Spinal cord (tissue), 10 donors: Measurements from ENCODE around the gene ATP9B. TPM values are rescaled to one million over a fixed set of nuclear protein-coding genes. Genes with fewer than 3 reads are reported as not detected.

Experiments
- DNase-seq, 6 donors: peaks; one replicate each; pipeline versions ENCODE4 v3.0.0 to v3.0.0-alpha.2; 2013 to 2015; ENCODE audit warnings: low spot score in 6 of 6, low read depth in 4 of 6
- H3K27ac ChIP-seq: one replicate; pipeline ENCODE4 v1.5.1; 2013; ENCODE audit warnings: low read depth, low read length, control low read depth
- H3K27me3 ChIP-seq: one replicate; pipeline ENCODE4 v1.6.1; 2013; ENCODE audit warnings: low read length; ENCODE audit not compliant: control insufficient read depth, insufficient read depth
- H3K36me3 ChIP-seq: one replicate; pipeline ENCODE4 v1.6.1; 2013; ENCODE audit warnings: low read length; ENCODE audit not compliant: control insufficient read depth, insufficient read depth
- H3K4me1 ChIP-seq: one replicate; pipeline ENCODE4 v1.6.1; 2013; ENCODE audit warnings: low read length; ENCODE audit not compliant: control insufficient read depth, insufficient read depth
- H3K4me3 ChIP-seq: one replicate; pipeline ENCODE4 v1.5.1; 2013; ENCODE audit warnings: low read depth, low read length, control low read depth
- H3K9me3 ChIP-seq: one replicate; pipeline ENCODE4 v1.6.1; 2013; ENCODE audit warnings: low read length; ENCODE audit not compliant: control insufficient read depth, insufficient read depth
- WGBS: methylation state at CpG from one replicate; pipeline ENCODE4 v1.1.5; 2013; ENCODE audit warnings: missing lambda C conversion rate; ENCODE audit not compliant: insufficient coverage; 5-methylcytosine and 5-hydroxymethylcytosine counted together
- polyA plus RNA-seq, 2 donors: library from polyadenylated mRNA; unstranded; fragments of 120-200 nt; gene quantifications; one replicate each; pipeline ENCODE4 v1.2.1, GENCODE V29; 2013; ENCODE audit not compliant: insufficient read length in 2 of 2
- total RNA-seq, 2 donors: library from RNA; depleted of rRNA in 1 of 2; stranded (reverse); fragments of 120-200 nt in 1 of 2; fragments of >200 nt in 1 of 2; gene quantifications; one replicate each; pipeline versions ENCODE4 v1.2.3 to v1.2.4, GENCODE V29; 2013 to 2014
- donor health status: healthy.

ATP9B gene
- total and polyA plus RNA-seq, 4 donors = 19.5 to 72.7 (median 35.6) TPM

- Histone ChIP-seq H3K4me3 (no peak overlapping the region), H3K4me1 (peaks cover 44% of the 10 kb centered on the region), H3K27me3 (no peaks in the 10 kb centered on the region), H3K27ac (no peak overlapping the region), H3K9me3 (no peaks in the 10 kb centered on the region), H3K36me3 (peaks cover 25% of the 10 kb centered on the region)
- WGBS = 84% methylated on average over 36 of the region's 37 CpGs
- DNase-seq = no peak
Measured at GRCh38 chr18:79426376-79427300, 357.4 kb downstream of the ATP9B start.

GRCh38 chr18:79427368-79428225 lies 358.4 kb downstream of the ATP9B start:
- no peaks in the 10 kb centered on the region for H3K9me3 ChIP-seq
- peaks cover 35% of the 10 kb centered on the region for H3K4me1 ChIP-seq
- peaks cover 26% of the 10 kb centered on the region for H3K36me3 ChIP-seq
- no peak for DNase-seq
- no peaks in the 10 kb centered on the region for H3K27me3 ChIP-seq
- WGBS = 78% methylated on average over 26 of the region's 29 CpGs
- no peak overlapping the region for H3K4me3 ChIP-seq
- no peak overlapping the region for H3K27ac ChIP-seq

Other genes with a start within 250 kb of the ATP9B start
- gene SALL3, start 89.6 kb upstream of the ATP9B start, total RNA-seq = 10 to 100 TPM; 18.4 to 28.8 TPM
- 100 to 1,000 TPM; 104 to 119 TPM for gene SALL3, start 89.6 kb upstream of the ATP9B start, polyA plus RNA-seq